ENCODE results near the gene DAO.
A peak's percentile ranks its signal among the peaks of the same experiment; 100 is the strongest.

DAO gene

DNA sequence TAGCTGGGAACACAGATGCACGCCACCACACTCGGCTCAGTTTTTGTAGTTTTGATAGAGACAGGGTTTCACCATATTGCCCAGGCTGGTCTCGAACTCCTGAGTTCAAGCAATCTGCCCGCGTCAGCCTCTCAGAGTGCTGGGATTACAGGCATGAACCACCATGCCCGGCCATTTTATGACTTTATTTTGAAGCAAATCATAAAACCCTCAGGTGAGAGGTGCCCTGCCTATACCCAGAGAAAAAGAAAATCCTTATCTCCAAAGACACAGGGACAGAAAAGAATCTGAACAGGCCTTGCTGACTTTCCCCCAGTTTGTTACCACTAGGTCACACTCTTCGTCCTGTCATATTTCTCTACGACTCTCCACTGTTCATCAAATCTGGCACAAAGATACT lies 48.8 kb downstream of the DAO start:
- no peak for DNase-seq

DNA sequence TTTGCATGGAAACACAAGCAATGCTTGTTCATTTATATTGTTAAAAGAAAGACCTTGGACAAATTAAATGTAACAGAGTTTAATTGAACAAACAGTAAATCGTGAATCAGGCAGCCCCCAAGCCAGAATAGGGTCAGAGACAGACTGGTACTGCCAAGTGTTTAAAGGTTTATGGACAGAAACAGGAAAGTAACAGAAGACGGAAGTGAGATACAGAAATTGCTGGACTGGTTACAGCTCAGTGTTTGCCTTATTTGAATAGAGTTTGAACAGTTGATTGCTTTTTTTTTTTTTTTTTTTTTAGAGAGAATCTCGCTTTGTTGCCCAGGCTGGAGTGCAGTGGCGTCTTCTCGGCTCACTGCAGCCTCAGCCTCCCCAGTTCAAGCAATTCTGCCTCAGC lies 50.3 kb downstream of the DAO start:
- no peak for DNase-seq

GRCh38 chr12:108930756-108931155 lies 50.9 kb downstream of the DAO start:
- DNase-seq: no peak

DNA sequence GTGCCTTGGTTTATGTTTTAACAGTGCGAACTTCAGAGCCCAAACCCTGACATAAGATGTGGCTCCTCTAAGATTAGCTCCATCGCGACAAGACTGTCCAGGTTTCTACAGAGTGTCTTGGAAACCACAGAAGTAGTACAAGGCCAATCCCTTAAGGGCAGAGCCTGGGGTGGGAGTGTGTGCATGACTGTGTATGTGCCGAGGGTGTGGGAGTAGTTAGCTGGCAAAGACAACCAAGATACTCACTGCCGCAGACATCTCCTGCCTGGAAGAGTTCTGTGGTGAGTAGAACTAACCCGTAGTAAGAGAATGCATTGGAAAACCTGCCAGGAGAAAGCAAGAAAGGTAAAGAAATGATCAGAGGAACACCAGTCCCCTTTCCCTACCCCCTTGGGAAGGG lies 54.1 kb downstream of the DAO start:
- no peak for DNase-seq

GRCh38 chr12:108935159-108935763 lies 55.4 kb downstream of the DAO start:
- DNase-seq: no peak

DNA sequence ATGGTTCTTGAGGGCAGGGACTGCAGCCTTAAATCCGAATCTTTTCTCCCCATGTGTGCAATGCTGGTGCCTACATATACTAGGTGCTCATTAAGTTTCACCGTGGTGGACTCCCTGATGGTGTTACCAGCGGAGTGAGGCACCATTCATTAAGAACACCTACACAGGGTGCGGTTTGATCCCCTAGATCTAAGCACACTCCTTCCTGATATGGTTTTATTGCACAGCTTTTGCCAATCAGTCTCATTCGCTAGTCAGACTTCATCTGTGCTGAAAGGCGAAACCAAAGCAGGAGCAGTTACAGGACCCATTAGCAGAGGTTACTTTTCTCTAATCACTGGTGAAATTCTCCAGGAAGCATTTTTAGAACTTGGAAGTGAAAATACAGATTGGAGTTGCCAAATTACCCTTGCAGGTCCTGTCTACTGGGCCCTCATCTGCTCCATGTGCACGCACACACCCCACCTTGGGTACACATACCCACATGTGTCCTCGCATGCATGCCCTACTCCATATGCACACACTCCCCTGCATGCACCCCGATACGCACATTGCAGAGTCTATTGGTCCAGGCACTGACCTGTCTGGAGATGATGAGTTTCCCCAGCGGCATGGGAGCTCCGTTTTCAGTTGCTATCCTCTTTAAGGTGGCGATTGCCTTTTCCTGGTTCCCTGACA lies 58.5 kb downstream of the DAO start:
- no peak for DNase-seq

GRCh38 chr12:108939594-108939993 lies 59.7 kb downstream of the DAO start:
- DNase-seq: peak; percentile 11

GRCh38 chr12:108940138-108940537 lies 60.2 kb downstream of the DAO start:
- no peak for DNase-seq

DNA sequence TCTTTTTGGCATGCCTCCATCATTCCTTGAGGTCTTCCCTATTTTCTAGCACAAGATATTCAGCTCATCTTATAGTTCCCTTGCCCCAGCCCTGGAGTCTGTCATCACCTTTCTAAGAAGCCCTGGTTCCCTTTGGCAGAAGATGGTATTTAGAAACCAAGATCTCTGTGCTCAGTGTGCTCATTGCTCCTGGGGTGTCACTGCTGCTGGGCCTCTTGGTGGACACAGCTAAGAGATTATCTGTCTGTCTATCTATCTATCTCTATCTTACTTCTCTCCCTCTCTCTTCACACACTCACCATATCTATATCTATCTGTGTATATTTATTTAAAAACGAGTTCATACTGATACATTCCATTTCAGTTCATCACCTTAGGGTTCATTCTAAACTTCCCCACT lies 67.2 kb downstream of the DAO start:
- no peak for DNase-seq

GRCh38 chr12:108948367-108948766 lies 68.5 kb downstream of the DAO start:
- DNase-seq: no peak

DNA sequence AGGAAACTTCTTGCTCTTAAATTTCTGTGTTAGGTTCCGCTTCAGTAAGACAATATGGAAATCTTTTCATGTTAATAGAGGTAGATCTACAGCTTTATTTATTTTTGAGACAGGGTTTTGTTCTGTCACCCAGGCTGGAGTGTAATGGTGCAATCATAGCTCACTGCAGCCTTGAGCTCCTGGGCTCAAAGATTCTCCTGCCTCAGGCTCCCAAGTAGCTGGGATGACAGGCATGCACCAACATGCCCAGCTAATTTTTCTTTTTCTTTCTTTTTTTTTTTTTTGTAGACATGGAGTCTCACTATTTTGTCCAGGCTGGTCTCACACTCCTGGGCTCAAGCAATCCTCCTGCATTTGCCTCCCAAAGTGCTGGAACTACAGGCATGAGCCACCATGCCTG lies 70.1 kb downstream of the DAO start:
- DNase-seq: no peak
